ENCODE measurements around the gene SKAP2.
"Not testable (repeated sequence)": the region's sequence is repeated elsewhere in the genome, so short reads cannot be mapped to it uniquely, and the experiment has no call there.

The SKAP2 gene

DNA sequence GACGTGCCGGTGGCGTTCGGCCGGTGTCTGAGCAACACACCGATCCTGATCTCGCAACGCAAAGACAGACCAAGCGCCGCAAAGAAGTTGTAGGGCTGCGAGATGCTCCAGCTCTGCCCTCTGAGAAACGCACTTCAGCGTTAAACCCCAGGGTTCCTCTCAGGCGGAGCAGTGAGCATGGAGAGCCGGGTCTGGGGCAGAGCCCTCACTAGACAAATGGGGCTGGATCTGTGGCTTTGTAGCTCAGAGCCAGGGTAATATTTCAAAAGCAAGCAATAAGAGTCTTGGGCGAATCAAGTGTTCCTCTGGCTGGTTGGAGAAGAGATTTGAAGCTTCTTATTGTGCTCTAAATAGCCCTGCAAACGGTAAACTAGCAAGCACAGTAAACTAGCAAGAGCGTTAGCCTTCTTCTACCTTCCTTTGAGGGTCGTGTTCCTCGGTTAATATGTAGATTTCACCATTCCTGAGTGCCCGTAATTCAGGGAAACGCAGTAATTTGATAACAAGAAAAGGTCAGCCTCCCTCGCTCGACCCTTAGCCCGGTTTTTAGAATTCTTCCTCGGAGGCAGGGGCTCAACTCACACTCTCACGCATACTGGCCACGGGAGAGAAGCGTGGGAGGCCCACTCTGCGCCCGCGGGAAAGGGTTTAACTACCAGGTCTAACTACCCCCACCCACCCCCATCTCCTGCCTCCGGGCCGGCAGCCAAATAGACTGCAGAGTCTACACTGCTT is 6.7 kb downstream of the SKAP2 start:
- no peak for DNase-seq (ENCODE audit: low read depth in 2 of 2)

DNA sequence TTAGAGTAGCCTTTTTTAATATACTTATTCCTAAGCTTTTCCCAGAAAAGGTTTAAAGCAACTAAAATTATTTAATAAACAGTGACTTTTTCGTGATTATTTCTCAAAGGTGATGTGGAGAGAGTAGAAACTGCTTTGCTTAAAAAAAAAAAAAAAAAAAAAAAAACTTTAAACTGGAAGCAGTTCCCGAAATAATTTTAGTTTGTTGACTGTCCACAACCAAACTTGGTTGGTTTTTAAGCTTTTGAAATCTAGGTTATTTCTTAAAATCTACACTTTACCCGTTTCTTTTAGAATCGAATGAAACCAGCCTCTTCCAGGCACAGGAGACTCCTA is 7.3 kb downstream of the SKAP2 start:
- DNase-seq (ENCODE audit: low read depth in 2 of 2) = no peak

- DNase-seq (ENCODE audit: low read depth in 2 of 2) = no peak
These were observed 8.0 kb downstream of the SKAP2 start for GRCh38 chr7:26856176-26856985.

- DNase-seq (ENCODE audit: low read depth in 2 of 2) = no peak
These were observed 9.2 kb downstream of the SKAP2 start for GRCh38 chr7:26854876-26855855.

DNA sequence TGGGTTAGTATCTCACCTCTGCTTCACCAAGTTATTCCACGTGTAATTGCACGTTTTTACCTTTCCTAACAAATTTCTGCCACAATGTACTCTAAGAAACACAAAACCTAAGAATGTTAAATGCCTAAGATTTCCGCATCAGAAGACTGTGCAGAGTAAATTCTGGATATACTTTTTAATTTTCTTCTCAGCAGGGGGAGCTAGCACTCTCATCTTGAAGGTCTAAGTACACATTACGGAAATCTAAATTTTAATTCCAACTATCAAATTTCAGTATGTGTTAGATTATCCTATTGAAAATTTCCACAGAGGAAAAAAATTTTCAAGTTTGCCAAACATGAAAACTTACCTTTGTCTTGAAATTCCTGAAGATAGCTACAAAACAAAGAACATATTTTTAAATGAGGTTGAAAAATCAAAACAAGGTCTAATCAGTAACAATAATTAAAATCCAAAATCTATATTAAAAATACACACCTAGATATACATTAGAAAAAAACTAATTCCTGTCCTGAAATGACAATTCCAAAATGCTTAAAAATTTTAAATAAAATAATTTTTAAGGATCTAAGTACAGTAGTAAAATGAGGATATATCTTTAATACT is 10.5 kb downstream of the SKAP2 start:
- peak in 1 of 2 experiments; percentile 7 for DNase-seq (ENCODE audit: low read depth in 2 of 2)

GRCh38 chr7:26850193-26850651 is 14.2 kb downstream of the SKAP2 start:
- DNase-seq (ENCODE audit: low read depth in 2 of 2) = no peak

DNA sequence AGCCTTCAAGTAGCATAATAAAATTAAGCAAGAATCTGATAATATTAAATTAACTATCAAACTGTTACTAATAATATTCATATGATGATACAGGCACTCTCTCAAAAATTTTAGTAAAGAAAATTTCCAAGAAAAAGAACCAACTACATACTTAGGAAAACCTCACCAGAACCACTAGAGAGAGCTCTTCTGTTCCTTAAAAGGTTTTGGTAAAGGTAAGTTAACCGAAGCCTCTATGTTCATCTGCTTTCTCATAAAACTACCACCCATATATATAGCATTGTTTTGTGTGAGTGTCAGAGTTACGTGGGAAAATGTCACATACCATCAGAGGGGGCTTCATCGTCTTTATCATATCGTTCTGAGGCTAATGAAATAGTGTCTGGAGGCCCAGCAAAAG is 20.7 kb downstream of the SKAP2 start:
- no peak for DNase-seq (ENCODE audit: low read depth in 2 of 2)

DNA sequence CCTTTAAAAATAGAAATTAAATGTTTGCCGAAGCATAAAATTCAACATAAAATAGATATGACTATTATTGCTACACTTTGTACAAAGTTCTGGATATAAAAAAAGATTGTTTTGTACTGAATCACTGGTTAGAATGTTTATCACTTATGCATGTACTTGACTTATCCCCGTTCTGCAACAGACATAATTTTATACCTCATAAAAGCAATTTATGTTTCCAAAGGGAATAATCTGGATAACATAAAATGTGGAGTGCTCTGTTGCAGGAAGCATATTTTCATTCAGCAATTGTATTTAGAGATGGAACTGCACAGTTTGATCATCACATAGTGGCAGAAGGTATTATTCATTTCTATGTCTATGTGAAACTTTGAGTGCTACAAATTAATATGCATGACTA is 21.5 kb downstream of the SKAP2 start:
- no peak for DNase-seq (ENCODE audit: low read depth in 2 of 2)

DNA sequence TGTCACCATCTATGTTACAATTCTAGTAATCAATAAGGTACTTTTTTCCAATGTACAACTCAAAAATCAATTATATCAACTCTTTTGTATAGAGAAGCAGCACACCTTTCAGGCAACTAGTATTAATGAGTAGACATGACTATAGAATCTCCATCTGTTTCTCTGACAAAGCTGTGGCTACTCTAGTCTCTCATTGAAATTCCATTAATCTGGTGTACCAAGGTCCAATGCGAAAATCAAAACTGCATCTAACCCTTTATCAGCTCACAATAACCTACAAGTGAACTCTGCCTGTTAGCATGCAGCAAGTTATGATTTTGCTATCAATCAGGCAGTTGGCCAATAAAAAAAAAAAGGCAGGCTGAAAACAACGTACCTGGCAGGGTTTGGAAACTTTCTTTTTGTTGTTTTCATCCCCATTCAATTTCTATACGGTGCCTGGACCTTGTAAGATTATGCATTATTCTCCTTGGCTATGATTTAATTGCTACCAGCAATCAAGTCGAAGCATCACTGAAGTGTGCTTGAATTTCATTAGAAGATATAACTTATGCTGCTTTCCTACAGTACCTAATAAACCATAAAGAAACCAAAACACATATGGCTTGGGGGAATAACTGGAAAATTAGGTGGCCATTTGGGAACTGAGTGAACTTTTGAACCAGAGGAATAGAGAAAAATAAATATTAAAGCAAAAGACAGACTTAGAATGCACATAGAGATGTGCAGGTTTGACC is 23.2 kb downstream of the SKAP2 start:
- DNase-seq (ENCODE audit: low read depth in 2 of 2) = no peak

GRCh38 chr7:26836793-26837192 is 27.6 kb downstream of the SKAP2 start:
- DNase-seq (ENCODE audit: low read depth in 2 of 2) = not testable (repeated sequence)

DNA sequence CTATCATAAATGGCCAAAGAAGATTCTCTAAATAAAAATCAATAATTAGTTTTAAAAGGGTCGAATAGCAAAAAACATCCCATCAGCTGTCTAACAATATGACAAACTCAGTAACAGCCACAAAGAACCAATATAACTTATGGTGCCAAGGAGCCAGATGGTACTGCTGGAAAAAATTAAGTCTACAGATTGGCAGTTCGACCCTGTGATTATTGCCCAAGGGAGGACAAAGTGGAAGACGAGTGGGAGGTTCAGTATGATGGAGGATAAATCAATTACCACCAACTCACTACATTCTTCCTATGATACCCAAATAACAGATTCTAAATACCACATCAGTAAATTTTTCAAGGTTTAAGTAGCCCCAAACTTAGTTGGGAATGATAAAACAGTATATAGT is 49.0 kb downstream of the SKAP2 start:
- DNase-seq (ENCODE audit: low read depth in 2 of 2) = no peak

DNA sequence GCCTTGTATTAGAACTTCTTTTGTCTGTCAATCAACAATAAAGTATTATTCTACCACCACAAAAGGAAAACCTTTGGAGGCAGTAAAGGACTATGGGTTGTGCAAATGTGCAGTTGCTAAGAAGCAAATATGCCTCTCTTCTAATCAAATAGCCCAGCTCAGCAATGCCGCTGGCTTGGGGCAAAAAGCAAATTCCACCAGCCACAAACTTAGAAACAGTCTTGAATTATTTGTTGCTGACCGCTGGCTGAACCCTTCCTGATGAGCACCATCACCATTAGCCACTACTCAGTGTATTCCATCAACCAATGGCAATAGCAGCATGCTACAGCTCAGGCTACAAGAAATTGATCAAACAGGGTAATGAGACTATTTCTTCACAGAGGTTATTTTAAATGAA is 51.0 kb downstream of the SKAP2 start:
- no peak for DNase-seq (ENCODE audit: low read depth in 2 of 2)

DNA sequence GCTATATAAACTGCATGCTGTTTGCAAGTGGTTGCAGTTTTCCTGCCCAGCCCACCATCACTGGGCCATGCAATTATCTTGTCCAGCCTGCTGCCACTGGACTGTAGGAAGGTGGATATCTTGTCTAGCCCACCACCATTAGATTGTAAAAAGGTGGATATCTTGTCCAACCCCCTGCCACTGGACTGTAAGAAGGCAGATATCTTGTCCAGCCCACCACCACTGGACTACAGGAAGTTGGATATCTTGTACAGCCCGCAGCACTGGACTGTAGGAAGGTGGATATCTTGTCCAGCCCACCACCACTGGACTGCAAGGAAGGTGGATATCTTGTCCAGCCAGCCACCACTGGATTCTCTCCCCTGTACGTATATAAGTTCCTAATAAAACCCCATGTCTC is 69.8 kb downstream of the SKAP2 start:
- no peak for DNase-seq (ENCODE audit: low read depth in 2 of 2)

GRCh38 chr7:26792576-26792975 is 71.8 kb downstream of the SKAP2 start:
- no peak for DNase-seq (ENCODE audit: low read depth in 2 of 2)

GRCh38 chr7:26792006-26792405 is 72.4 kb downstream of the SKAP2 start:
- no peak for DNase-seq (ENCODE audit: low read depth in 2 of 2)

DNA sequence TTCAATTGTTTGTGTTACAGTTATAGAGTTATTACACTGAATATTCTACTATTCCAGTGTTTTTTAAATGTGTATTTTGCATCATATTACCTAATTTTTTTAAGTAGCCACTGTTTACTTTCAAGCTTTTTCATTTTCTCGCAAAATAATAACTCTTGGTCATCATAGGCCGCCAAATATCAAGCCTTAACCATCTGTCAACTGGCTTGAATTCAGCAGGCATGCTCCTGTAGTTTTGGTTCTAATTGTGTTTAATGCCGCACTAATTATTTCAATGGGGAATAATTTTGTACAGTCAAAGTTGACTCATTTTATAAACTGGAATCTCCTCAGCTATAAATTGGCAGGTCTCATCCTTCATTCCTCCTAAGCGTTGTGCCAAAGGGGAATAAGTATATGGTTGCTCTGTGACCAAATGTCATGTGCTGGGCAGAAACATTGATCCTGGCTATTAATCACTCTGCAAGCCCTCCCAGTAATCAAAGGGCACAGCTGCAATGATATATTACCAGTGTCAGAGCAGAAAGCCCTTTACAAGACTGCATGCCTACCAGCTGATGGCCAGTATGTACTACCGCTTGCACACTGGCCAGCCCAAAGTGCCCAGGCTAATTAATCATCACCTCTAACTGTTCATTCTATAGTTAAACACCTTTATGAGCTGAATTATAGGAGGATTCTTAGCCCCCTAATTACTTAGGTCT is 74.8 kb downstream of the SKAP2 start:
- no peak for DNase-seq (ENCODE audit: low read depth in 2 of 2)

GRCh38 chr7:26787701-26788100 is 76.7 kb downstream of the SKAP2 start:
- no peak for DNase-seq (ENCODE audit: low read depth in 2 of 2)

GRCh38 chr7:26784118-26784517 is 80.3 kb downstream of the SKAP2 start:
- DNase-seq (ENCODE audit: low read depth in 2 of 2) = no peak

DNA sequence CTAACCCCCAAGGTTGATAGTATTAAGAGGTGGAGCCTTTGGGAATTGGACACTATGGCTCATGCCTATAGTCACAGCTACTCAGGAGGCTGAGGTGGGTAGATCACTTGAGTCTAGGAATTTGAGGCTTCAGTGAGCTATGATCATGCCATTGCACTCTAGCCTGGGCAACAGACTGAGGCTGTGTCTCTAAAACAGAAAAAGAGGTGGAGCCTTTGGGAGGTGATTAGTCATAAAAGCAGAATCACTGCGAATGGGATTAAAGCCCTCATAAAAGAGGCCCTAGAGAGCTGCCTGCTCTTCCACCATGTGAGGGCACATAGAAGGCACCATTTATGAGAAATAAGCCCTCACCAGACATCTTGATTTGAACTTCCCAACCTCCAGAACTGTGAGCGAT is 81.9 kb downstream of the SKAP2 start:
- no peak for DNase-seq (ENCODE audit: low read depth in 2 of 2)

GRCh38 chr7:26779978-26780595 is 84.3 kb downstream of the SKAP2 start:
- no peak for DNase-seq (ENCODE audit: low read depth in 2 of 2)

All from fibroblast of skin of left biceps (primary cell).